AG09309 (cell line): Measurements from ENCODE around the gene LRRC42.
"Not testable (repeated sequence)": the region's sequence is repeated elsewhere in the genome, so short reads cannot be mapped to it uniquely, and the experiment has no call there.

Source experiments
- DNase-seq: peaks from one replicate; pipeline ENCODE4 v3.0.0-alpha.2; 2010; ENCODE audit warnings: low read depth
- H3K4me3 ChIP-seq: 2 replicates; pipeline ENCODE4 v1.5.1; 2011; ENCODE audit warnings: mild to moderate bottlenecking, low read depth, low read length, moderate library complexity; ENCODE audit not compliant: control insufficient read depth
- CTCF ChIP-seq: IDR thresholded peaks from 2 replicates; pipeline ENCODE4 v1.5.1; 2011; ENCODE audit warnings: mild to moderate bottlenecking, low read depth, low read length, inconsistent platforms; ENCODE audit not compliant: insufficient read depth, control insufficient read depth; ENCODE audit errors: missing control alignments

Gene LRRC42

GRCh38 chr1:54002544-54003248, 56.5 kb downstream of the LRRC42 start:
- TF ChIP-seq CTCF = no peak
- no peak for DNase-seq
- no peak overlapping the region for H3K4me3 ChIP-seq

- no peak for TF ChIP-seq CTCF
- no peak overlapping the region for H3K4me3 ChIP-seq
- DNase-seq = no peak
These were observed 57.1 kb downstream of the LRRC42 start for GRCh38 chr1:54003249-54003646.

GRCh38 chr1:54003750-54004480, 57.8 kb downstream of the LRRC42 start:
- H3K4me3 ChIP-seq, DNase-seq: not testable (repeated sequence)

- no peak overlapping the region for H3K4me3 ChIP-seq
These were observed 58.4 kb downstream of the LRRC42 start for GRCh38 chr1:54004481-54005049.

GRCh38 chr1:54006508-54006907, 60.4 kb downstream of the LRRC42 start:
- no peak for DNase-seq
- no peak for TF ChIP-seq CTCF
- H3K4me3 ChIP-seq = no peak overlapping the region

More at GRCh38 chr1:54004481-54005049, 58.4 kb downstream of the LRRC42 start:
- DNase-seq = no peak
- no peak for TF ChIP-seq CTCF

GRCh38 chr1:54007613-54008012, 61.5 kb downstream of the LRRC42 start:
- no peak overlapping the region for H3K4me3 ChIP-seq
- TF ChIP-seq CTCF = no peak
- DNase-seq = no peak

- H3K4me3 ChIP-seq = no peak overlapping the region
- TF ChIP-seq CTCF = no peak
- DNase-seq = no peak
These were observed 62.7 kb downstream of the LRRC42 start for GRCh38 chr1:54008876-54009275.
